ENCODE results near the gene ANKRD44.

ANKRD44 gene

DNA sequence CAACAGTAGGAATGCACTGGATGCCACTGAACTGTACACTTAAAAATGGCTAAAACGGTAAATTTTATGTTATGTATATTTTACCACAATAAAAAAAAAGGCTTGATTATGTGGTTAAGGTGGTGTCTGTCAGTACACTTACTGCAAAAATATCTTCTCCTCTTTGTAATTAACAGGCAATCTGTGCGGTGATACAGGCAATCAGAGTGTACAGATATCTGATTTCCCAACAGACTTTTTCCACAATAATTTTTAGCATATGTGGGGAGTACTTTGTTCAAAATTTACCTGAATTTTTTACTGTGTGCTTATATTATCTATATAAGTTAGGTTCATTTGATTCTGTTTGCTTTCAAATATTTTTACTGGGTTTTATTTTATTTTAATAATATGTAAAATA, 209.1 kb downstream of the ANKRD44 start:
- no peak for DNase-seq

DNA sequence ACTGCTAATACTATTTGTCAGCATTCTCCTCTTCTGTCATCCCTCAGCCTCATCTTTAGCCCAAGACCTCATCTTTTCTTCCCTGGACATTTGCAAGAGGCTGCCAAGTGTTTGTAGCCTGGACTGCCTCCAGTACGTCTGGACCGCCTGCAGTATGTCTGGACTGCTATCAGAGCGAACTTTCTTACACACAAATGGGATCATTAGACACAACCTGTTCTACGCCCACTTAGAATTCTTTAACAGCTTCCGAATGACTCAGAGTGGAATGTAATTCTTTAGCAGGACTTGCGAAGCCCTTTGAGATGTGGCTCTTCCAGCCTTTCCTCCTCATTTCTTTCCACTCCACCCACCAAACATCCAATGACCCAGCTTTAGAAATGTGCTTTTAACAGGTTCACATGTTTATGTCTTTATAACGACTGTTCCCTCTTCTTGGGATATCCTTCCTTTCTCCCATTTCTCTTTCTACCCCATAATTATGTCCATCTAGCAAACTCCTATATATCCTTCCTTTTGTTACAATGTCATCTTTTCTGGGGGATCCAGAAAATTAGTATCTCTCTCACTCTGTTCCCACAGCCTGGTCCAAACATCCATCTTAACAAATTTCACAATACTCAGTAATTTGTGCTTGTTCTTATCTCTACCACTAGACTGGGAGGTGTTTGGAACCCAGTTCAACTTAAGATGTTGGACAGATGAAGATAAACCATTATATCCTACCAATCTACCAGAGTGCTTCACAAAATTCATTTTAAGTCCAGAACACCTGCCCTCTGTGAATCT, 212.8 kb downstream of the ANKRD44 start:
- no peak for DNase-seq

DNA sequence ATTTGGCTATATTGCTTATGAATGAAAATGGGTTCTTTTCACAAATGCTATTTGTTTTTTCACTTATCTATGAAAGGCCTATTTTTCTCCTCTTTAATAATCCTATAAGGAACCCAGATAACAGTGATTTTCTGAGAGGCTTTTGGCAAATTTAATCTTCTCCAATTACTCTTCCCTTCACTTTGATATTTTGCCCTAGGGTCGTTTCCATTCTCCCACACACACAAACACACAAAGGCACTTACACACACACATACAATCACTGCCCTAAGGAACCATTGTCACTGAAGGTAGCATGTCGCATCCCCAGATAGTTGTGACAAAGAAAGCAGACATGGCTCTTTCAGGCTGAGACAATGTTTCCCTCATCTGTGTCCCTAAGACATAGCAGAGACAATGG, 213.9 kb downstream of the ANKRD44 start:
- DNase-seq: no peak

DNA sequence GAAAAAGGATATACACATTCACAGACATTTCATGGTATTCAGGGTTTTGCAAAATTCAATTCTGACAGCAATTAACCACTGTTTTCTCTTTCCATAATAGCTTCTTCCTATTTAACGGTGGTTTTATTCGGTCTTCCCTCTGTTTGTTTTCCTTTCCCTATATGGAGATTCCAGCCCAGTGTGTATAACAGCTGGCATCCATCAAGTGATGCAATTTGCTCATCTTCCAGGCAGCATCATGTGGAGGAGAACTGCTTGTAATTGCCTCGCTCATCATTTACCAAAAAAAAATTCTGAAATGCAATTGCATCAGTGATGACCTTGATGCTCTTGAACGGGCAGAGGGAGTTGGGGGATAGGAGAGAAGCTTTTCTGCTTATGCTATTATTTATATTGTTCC, 218.1 kb downstream of the ANKRD44 start:
- no peak for DNase-seq

DNA sequence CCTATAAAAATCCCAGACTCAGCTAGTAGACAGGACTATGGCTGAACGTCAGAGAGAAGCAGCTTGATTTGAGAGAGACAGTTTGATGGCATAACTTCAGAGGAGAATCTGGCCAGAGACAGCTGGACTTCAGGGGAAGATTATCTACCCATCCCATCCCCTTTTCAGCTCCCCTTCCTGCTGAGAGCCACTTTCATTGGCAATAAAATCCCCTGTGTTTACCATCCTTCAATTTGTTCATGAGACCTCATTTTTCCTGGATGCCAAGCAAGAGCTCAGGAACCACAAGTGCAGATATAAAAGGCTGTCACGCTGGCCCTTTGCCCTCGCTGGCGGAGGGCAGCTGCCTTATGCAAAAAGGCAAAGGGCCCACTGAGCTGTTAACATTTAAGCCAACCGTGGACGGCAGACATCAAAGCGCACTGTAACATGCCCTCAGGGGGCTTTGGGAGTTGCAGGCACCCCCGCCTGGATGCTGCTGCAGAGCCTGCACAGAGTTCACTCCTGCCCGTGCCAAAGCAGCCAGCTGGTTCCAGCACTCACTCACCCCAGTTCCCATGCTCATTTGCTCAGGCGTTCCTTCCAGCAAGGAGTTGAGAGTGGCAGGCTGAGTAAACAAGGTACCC, 219.7 kb downstream of the ANKRD44 start:
- DNase-seq: no peak

DNA sequence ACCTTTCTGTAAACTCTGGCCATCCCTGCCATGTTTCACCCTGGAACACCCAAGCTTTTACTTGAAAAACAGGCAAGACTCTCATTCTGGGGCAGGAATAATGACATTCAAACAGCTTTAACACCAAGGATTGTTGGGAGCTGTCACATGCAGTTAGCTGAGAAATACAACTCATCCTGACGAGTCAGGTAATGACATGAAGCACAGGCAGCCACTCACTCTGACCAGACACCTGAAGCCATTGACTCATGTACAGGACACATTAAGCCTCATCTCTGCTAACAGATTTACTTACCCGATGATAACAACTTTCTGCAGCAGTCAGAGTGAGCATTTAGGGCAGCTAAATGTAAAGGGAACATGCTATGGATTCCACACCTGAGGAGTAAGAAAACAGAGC, 220.9 kb downstream of the ANKRD44 start:
- DNase-seq: no peak

DNA sequence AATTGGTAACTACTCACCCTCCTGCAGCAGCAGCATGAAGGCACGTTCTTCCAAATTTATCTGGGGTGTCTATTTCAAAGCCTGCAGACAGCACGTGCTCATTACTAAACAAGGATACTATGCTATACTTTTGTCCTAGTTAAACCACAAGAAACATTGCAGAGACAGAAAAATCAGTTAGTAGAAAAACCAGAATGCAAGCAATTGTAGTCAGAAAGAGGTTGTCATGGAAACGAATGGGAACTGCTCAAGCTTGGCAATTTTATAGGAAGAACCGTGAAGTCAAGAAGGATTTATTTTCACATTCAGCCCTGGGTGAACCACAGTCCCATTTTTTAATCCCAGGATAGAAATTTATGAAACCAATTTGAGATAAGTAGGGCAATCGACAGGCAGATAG, 221.9 kb downstream of the ANKRD44 start:
- DNase-seq: no peak

DNA sequence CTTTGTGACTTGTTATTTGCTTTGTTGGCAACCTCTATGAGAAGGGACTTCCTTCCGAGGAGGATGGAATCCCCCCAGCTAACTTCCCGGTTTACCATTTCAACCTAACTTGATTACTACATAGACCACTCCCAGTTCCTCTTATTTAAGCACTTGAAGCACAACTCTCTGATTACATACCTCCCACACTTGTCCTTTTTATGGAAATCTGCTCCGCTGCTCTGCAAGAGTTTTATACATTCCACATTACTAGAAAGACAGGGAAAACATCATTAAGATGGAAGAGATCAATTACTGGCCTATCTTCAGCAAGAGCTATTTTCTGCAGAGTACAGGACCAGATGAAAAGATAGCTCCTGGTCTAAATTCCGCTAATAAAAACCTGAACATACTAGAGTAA, 224.1 kb downstream of the ANKRD44 start:
- no peak for DNase-seq

DNA sequence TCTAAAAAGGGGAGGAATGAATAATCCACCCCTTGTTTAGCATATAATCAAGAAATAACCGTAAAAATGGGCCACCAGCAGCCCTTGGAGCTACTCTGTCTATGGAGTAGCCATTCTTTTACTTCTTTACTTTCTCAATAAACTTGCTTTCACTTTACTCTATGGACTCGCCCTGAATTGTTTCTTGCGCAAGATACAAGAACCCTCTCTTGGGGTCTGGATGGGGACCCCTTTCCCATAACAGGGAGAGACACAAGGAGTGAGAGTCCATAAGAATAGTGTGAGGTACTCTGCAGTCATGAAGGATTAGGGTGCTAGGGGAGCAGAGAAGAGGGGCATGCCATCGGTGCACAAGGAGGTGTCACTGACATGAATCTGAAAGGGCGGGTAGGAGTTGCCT, 224.9 kb downstream of the ANKRD44 start:
- DNase-seq: no peak

DNA sequence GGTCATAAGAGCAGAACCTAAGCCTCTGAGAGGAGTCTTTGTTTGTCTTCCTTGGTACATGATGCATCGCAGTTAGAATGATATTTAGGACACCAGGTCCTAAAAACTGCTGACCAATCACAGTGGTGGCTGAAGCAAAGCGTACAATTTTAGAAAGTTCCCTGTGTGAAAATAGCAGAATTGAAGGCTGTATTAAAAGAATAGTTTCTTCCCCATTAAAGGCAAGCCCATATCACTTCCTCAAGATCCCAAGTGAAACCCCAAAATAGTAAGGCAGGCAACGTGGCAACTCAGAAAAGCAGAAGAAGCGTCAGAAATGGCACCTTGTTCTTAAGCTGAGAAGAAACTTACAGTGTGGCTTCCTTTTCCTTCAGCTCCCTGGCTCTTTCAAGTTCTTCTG, 229.3 kb downstream of the ANKRD44 start:
- no peak for DNase-seq

DNA sequence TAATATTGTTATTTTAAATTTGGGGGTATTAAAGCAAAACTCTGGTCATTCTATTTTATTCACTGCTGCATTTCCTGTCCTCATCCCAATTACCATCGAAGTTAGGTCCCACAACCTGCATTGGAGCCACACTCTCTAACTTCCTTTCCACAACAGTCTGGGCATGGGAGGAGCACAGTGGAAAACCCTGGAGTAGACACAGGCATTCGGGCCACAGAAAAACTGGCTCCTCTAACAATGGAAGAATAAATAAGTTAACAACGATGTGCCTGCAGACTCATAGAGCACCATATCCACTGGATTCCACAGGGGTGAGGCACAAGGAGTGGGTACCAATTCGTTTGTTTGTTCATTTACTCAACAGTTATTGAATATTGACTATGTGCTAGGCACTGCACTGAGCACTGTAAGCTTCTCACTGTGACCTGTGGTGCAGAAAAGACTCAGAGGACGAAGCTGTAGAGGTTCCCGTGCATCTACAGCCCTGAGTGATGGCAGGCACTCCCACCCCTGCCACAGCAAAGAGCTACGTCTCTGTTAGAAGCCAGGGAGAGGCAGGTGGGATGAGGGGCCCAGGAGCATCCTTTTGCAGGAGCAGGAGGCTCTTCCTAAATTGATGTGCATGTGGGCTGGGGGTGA, 229.9 kb downstream of the ANKRD44 start:
- no peak for DNase-seq

DNA sequence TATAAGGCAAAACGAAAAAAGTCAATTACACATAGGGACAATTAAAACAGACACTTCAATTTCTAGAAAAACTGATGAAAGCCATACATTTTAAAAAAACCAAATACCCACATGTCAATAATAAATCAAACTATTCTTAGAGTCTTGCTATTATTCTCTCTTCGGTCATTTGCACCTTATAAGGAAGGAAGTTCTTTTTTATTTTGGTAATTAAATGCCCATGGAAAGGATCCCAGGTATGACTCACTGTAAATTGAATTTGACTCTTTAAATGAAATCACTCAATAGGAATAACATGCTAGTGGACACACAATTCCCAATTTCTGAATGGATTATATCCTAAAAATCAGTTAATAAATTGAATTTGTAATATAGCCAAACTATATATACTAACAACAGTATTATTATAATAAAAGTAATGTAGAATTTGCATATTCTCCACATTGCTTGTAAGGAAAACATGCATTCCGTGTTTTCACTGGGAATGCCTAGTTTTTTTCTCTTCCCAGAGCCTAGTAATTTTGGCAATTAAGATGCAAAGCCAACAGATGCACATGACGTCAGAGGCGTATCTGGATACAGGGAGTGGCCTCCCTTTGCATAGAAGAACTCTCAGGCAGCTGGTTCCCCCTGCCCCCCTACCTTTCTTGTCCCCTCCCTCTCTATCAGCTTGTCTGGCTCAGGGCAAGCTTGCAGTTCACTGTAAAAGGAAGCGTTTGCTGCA, 230.6 kb downstream of the ANKRD44 start:
- DNase-seq: no peak

DNA sequence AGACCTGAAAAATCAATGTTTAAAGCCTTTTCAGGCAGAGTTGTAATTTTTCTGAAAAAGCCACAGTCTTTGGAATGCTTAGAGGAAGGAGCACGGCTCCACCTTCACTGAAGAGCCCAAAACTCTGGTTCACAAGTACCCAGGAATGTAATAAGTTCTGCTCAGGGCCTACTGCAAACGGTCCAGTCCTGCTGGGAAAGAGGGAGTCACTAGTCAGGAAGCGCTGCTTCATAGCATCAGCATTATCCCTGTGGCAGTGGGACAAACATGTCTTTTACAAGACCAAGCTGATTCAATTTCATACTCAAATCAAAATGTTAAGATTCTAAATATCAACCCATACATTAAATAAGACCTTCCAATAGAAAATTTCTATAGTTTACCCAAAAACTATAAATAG, 231.2 kb downstream of the ANKRD44 start:
- no peak for DNase-seq

DNA sequence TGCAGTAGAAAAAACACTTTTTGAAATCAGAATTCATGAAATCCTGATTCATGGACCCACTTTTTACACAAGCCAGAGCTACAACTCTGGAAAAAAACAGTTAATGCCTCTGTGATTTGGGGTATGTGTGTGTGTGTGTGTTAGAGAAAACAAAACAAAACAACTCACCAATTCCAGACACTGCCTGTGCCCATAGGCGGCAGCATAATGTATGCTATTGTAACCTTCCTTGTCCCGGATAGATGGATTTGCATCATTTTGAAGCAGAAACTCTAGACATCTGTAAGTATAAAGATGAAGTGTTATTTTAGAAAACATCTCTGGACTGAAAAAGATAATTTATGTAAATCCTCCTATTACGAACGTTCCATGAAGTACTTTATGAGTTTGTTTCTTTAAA, 232.0 kb downstream of the ANKRD44 start:
- no peak for DNase-seq

DNA sequence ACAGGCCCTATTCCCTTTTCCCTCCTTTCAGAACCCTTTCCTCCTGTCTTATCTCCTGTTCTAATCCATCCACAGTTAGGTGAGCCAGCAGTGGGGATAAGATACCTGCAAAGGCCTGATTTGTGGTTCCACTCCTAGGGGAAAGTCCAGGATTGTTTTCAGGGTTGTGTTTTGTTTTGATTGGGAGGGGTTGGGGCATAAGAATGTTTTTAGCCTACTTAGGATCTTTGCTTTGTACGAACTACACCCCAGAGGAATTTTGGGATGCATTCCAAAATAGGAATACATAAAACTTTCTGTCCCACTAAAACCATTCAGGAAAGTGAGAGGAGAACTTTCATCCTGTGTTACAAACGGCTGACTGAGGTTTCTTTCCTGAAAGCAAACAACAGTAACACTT, 233.2 kb downstream of the ANKRD44 start:
- no peak for DNase-seq

DNA sequence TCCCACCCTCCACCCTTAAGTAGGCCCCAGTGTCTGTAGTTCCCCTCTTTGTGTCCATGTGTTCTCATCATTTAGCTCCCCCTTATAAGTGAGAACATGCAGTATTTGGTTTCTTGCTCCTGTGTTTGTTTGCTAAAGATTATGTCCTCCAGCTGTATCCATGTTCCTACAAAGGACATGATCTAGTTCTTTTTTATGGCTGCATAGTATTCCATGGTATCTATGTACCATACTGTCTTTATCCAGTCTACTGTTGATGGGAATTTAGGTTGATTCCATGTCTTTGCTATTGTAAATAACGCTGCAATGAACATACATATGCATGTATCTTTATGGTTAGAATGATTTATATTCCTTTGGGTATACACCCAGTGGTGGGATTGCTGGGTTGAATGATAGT, 233.9 kb downstream of the ANKRD44 start:
- DNase-seq: no peak

DNA sequence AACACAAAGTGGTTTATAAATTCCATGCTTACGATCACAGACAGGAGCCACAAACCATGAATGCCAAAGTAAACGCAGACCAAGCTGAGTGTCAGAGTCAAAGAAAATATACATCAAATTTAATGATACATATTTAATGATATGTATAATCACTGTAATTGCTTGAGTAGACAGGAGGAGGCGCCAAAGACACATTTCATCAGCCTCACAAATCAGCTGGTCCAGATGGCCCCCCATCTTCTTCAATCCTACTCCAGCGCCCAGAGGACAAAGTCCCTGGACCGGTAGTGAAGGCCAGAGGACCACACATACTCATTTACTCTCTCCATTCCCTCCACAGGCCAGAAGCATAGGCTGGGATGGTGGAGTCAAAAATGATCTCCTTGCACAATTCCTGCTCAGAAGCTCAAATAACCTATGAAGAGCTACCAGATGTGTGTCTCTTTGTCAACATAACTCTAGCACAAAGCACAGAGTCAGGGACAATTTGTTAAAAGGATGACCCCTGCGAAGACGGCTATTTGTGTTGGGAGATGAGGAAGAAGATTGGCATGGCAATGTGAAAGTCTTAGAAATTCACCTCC, 234.7 kb downstream of the ANKRD44 start:
- peak; percentile 15 for DNase-seq

DNA sequence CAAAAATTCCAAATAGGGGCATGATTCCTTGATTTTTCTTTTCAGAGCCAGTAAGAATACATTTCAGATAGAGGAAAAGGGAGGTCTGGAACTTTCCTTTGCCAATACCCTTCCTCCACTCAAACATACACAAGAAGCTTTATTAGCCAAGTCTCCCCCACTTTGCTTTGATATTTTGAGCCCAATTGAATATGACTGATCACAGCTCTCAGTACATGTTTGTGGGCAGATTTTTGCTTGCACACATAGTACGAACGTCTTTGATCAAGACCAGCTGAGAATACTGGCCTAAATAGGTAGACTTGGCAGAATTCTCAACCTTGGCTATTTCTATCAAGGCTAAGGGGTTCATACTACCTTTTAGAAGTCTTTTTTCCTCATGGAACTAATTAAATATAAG, 235.3 kb downstream of the ANKRD44 start:
- no peak for DNase-seq

DNA sequence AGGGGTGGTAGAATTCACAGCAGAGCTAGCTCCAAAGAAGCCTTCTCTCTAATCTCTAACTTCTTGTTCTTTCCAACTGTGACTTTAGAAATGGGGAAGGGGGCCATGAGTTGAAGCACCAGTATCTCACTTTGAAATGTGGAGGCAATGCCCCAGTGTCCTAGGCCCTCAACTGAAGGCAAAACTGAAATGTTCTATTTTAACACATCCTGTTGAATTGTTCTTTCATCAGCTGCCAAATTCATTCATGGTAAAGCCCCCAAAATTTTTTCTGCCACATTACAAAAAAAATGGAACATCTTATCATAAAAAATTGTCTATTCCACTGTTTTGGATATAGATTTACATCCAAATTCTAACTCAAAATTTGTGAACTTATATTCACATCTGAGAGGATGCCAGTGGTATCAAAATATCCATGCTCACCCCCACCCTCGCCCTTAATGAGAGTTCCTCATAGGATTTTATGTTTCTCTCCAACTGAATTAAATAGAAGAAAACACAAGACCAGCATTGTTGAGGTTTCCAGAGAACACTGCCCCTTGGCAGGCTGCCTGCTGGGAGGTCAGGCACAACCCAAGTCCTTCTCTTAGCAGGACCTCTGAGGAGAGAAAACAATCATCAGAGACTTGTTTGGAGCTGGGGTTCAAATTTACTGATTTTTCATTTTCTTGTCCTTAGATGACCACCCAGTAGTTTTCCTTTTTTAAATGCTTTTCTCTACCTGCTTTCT, 236.7 kb downstream of the ANKRD44 start:
- no peak for DNase-seq

DNA sequence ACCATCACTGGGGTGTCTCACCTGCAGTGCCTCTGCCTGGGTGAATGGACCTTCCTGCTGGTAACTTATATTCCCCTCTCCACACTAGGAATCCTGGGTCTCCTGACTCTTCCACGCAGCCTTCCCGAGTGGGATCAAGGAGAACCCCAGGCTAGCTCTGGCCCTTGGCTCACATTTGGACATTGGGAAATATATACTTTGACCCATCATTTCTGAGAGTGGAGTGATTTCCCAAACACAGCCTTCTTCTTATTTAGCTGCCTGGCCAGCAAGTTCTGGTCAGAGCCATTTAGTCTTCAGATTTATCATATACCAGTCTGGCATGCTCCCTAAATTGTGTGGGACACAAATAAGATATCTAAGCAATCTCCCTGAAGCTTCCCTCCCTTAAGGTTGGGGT, 237.3 kb downstream of the ANKRD44 start:
- no peak for DNase-seq

DNA sequence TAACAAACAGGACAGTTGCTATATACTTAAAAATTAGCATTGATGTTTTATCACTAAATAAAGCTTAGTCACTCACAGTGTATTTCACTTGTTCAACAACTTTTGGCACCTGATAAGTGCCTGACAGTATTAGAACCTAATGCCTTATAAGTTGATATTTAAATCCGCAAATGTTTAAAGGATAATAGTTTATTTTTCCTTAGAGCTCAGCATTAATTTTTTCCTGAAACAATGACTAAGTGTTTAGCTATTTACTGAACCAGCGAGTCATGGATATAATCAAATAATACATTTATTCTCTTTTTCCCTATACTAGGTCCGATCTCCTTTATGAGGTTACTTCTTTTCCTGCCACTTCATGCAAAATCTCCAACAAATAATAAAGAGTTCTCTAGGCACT, 238.0 kb downstream of the ANKRD44 start:
- no peak for DNase-seq

DNA sequence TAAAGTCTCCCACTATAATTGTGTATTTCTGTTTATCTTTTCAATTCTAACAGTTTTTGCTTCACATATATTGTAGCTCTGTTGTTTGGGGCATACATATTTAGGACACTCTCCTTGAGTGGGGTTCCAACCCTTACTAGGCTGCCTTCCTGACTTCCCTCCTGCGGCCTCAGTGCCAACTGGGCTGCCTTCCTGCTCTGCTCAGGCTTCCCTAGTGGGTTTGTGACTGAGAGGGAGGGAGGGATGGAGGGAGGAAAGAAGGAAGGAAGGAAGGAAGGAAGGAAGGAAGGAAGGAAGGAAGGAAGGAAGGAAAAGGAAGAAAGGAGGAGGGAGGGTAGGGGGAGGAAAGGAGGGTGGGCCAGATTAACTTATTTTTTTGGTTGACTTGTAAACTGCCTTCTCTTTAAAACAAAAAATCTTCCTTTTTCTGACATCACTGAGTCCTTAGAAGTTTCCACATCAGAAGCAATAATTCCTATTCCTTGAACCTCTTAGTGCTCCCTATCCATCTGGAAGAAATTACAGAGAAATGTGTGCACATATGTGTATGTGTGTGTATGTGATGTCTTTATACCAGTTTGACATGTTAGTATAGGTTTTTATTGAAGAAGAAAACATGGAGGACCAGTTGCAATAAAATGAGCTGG, 238.7 kb downstream of the ANKRD44 start:
- no peak for DNase-seq
